Neural progenitor cell (in vitro differentiated cells): Measurements from ENCODE around the gene CSAD. TPM values are rescaled to one million over a fixed set of nuclear protein-coding genes. Genes with fewer than 3 reads are reported as not detected.
"Not testable (repeated sequence)": the region's sequence is repeated elsewhere in the genome, so short reads cannot be mapped to it uniquely, and the experiment has no call there.

Experiments used
- DNase-seq: peaks from one replicate; pipeline ENCODE4 v3.0.0-alpha.2; 2016; ENCODE audit warnings: low spot score
- H2AFZ ChIP-seq: fragments of 200-600 bp; sonication (generic); replicated peaks from 2 replicates; pipeline ENCODE4 v1.6.1; 2016; ENCODE audit warnings: antibody characterized with exemption
- H3F3A ChIP-seq: fragments of 200-600 bp; sonication (generic); 2 replicates; pipeline ENCODE4 v1.6.1; 2016; ENCODE audit warnings: antibody characterized with exemption, low read depth
- H3K27ac ChIP-seq: fragments of 200-600 bp; sonication (generic); 2 replicates; pipeline ENCODE4 v1.5.1; 2016; ENCODE audit warnings: mild to moderate bottlenecking
- H3K27me3 ChIP-seq: fragments of 200-600 bp; sonication (generic); 2 replicates; pipeline ENCODE4 v1.6.1; 2016; ENCODE audit warnings: mild to moderate bottlenecking, moderate library complexity
- H3K36me3 ChIP-seq: fragments of 200-600 bp; sonication (generic); 2 replicates; pipeline ENCODE4 v1.5.1; 2016
- H3K4me1 ChIP-seq: fragments of 200-600 bp; sonication (generic); 2 replicates; pipeline ENCODE4 v1.6.1; 2016; ENCODE audit warnings: mixed run types
- H3K4me2 ChIP-seq: fragments of 200-600 bp; sonication (generic); 2 replicates; pipeline ENCODE4 v1.6.1; 2016
- H3K4me3 ChIP-seq: fragments of 200-600 bp; sonication (generic); 2 replicates; pipeline ENCODE4 v1.5.1; 2016
- H3K79me2 ChIP-seq: fragments of 200-600 bp; sonication (generic); 2 replicates; pipeline ENCODE4 v1.6.1; 2016; ENCODE audit warnings: low read depth
- H3K9ac ChIP-seq: fragments of 200-600 bp; sonication (generic); 2 replicates; pipeline ENCODE4 v1.6.1; 2016
- H3K9me3 ChIP-seq: fragments of 200-600 bp; sonication (generic); 2 replicates; pipeline ENCODE4 v1.5.1; 2016; ENCODE audit warnings: low read depth
- H4K20me1 ChIP-seq: fragments of 200-600 bp; sonication (generic); 2 replicates; pipeline ENCODE4 v1.6.1; 2016; ENCODE audit warnings: low read depth
- H3K27ac Mint-ChIP-seq: 3 replicates; pipeline ENCODE4 v1.8.0; 2021; ENCODE audit warnings: mixed read lengths
- H3K27me3 Mint-ChIP-seq: 2 replicates; pipeline ENCODE4 v1.8.0; 2022; ENCODE audit warnings: low read depth, mild to moderate bottlenecking, inconsistent platforms, moderate library complexity, mixed read lengths; ENCODE audit not compliant: insufficient read depth
- H3K36me3 Mint-ChIP-seq: 3 replicates; pipeline ENCODE4 v1.8.0; 2021; ENCODE audit warnings: mixed read lengths
- H3K4me1 Mint-ChIP-seq: 3 replicates; pipeline ENCODE4 v1.8.0; 2021; ENCODE audit warnings: mixed read lengths
- H3K4me3 Mint-ChIP-seq: 3 replicates; pipeline ENCODE4 v1.8.0; 2021; ENCODE audit warnings: mild to moderate bottlenecking, moderate library complexity, mixed read lengths
- H3K9me3 Mint-ChIP-seq: 3 replicates; pipeline ENCODE4 v1.8.0; 2020; ENCODE audit warnings: mixed read lengths
- EZH2 ChIP-seq: fragments of 200-600 bp; sonication (generic); IDR thresholded peaks from 2 replicates; pipeline ENCODE4 v1.6.1; 2017; ENCODE audit warnings: antibody characterized with exemption, mild to moderate bottlenecking, moderate library complexity
- EZH2phosphoT487 ChIP-seq: fragments of 200-600 bp; sonication (generic); IDR thresholded peaks from 2 replicates; pipeline ENCODE4 v1.6.1; 2017; ENCODE audit warnings: antibody characterized with exemption
- total RNA-seq: library from RNA; depleted of rRNA; stranded (reverse); fragments of >200 nt; gene quantifications from 2 replicates; pipeline ENCODE4 v1.2.3, GENCODE V29; 2015; ENCODE audit warnings: low replicate concordance
- TF ChIP-seq, protein P1 (sequence below): fragments of 200-600 bp; sonication (generic); IDR thresholded peaks from 2 replicates; pipeline ENCODE4 v1.5.1; 2017; ENCODE audit warnings: antibody characterized with exemption, mild to moderate bottlenecking

CSAD gene
- total RNA-seq, 1 donor from 2014 or later = 26.9 TPM

DNA sequence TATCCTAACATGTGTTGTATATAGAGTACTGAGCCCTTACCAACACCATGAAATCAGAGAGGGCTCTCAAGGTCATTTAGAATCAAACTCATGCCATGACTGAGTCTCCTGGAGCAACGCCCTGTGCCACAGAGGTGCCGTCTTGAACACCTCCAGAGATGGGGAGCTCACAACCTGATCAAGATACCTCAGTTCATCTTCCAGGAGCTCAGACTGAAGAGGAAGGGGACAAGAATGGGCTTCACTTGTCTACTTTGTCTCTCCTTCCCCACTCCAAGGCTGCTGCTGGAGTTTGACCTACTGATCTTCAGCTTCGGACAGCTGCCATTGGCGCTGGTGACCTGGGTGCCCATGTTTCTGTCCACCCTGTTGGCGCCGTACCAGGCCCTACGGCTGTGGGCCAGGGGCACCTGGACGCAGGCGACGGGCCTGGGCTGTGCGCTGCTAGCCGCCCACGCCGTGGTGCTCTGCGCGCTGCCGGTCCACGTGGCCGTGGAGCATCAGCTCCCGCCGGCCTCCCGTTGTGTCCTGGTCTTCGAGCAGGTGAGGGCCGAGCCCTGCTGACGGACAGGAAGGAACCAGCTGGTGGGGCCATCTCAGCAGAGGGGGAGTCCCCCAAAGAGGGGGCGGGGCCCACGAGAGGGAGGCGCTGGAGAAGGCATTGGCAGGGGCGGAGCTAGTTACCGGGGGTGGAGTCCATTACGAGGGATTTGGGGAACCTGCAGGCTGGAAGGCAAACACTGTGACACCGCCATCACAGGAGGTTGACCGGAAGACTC lies 65.4 kb downstream of the CSAD start:
- Histone ChIP-seq H3K9ac (no peak overlapping the region), H3K36me3 (no peaks in the 10 kb centered on the region), H2AFZ (no peak overlapping the region), H3K9me3 (no peaks in the 10 kb centered on the region), H3K27me3 (no peaks in the 10 kb centered on the region), H3K4me1 (peaks cover 11% of the 10 kb centered on the region), H3K4me2 (no peak overlapping the region), H3K4me3 (no peak overlapping the region), H3K79me2 (no peaks in the 10 kb centered on the region), H3F3A (peaks cover 17% of the 10 kb centered on the region), H3K27ac (no peak overlapping the region), H4K20me1 (no peaks in the 10 kb centered on the region)
- TF ChIP-seq EZH2 (no peak), EZH2phosphoT487 (no peak)
- TF ChIP-seq, protein P1, sequence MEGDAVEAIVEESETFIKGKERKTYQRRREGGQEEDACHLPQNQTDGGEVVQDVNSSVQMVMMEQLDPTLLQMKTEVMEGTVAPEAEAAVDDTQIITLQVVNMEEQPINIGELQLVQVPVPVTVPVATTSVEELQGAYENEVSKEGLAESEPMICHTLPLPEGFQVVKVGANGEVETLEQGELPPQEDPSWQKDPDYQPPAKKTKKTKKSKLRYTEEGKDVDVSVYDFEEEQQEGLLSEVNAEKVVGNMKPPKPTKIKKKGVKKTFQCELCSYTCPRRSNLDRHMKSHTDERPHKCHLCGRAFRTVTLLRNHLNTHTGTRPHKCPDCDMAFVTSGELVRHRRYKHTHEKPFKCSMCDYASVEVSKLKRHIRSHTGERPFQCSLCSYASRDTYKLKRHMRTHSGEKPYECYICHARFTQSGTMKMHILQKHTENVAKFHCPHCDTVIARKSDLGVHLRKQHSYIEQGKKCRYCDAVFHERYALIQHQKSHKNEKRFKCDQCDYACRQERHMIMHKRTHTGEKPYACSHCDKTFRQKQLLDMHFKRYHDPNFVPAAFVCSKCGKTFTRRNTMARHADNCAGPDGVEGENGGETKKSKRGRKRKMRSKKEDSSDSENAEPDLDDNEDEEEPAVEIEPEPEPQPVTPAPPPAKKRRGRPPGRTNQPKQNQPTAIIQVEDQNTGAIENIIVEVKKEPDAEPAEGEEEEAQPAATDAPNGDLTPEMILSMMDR = no peak
- H3K4me3 Mint-ChIP-seq = no peak overlapping the region
- no peaks in the 10 kb centered on the region for H3K36me3 Mint-ChIP-seq
- peak; percentile 33 for DNase-seq
- peaks cover 5% of the 10 kb centered on the region for H3K4me1 Mint-ChIP-seq
- no peaks in the 10 kb centered on the region for H3K9me3 Mint-ChIP-seq
- H3K27me3 Mint-ChIP-seq = peaks cover 11% of the 10 kb centered on the region
- H3K27ac Mint-ChIP-seq = no peak overlapping the region

DNA sequence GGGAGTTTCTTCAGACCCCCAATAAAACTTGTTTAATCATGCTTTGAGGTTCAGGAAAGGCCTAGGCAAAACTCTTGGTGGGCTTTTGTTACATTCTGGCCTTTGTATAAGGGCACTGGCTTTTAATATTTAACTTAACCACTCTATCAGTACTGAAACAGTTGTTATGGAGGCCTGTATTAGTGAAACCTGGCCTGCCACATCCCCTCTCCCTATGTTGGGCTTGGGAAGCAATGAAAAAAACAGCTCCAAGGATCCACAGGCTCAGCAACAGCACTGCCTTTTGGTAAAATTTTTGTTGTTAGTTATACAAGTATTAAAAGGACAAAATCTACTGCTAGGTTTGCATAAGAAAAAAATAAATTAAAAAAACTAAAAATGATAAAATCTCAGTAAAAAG lies 66.8 kb downstream of the CSAD start:
- H3K9ac ChIP-seq = no peak overlapping the region
- H3K27me3 ChIP-seq = no peaks in the 10 kb centered on the region
- H3K4me2 ChIP-seq = no peak overlapping the region
- H3K9me3 ChIP-seq = no peaks in the 10 kb centered on the region
- no peaks in the 10 kb centered on the region for H3K36me3 ChIP-seq
- TF ChIP-seq EZH2phosphoT487 (no peak), EZH2 (no peak)
- TF ChIP-seq, protein P1 = no peak
- H3K27me3 Mint-ChIP-seq = peaks cover 8% of the 10 kb centered on the region
- no peak overlapping the region for H2AFZ ChIP-seq
- H3K27ac Mint-ChIP-seq = no peak overlapping the region
- peaks cover 5% of the 10 kb centered on the region for H3K4me1 Mint-ChIP-seq
- no peaks in the 10 kb centered on the region for H3K36me3 Mint-ChIP-seq
- no peak overlapping the region for H3K4me3 ChIP-seq
- H3K4me1 ChIP-seq = peaks cover 11% of the 10 kb centered on the region
- no peaks in the 10 kb centered on the region for H4K20me1 ChIP-seq
- no peaks in the 10 kb centered on the region for H3K79me2 ChIP-seq
- peaks cover 17% of the 10 kb centered on the region for H3F3A ChIP-seq
- DNase-seq = no peak
- H3K4me3 Mint-ChIP-seq = no peak overlapping the region
- H3K27ac ChIP-seq = no peak overlapping the region
- H3K9me3 Mint-ChIP-seq = peaks cover 3% of the 10 kb centered on the region

DNA sequence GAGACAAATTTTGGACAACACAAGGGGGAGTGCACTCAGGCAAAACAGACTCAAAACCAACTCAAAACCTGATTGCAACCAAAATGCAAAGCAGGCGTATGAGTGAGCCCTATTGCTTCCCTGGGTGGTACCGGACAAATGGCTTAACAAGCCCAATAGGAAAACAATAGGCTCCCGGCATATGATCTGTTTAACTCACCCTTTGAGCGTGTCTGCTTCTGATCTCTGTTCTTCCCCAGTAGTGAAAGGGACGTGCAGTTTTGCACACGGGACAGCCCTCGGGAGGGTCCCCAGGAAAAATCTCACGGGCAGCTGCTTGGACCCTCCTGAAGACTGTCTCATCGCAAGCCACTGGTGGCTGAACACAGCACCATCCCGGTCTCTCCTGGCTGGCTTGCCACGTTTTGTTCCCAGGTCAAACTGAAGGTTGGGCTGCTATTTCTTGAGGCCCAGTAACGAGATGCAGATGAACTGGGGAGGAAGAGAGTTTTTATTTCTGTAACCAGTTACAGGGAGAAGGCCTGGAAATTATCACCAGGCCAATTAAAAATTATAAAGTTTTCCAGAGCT lies 67.5 kb downstream of the CSAD start:
- Mint-ChIP-seq H3K9me3 (peaks cover 3% of the 10 kb centered on the region), H3K27ac (no peak overlapping the region), H3K4me3 (no peak overlapping the region), H3K36me3 (no peaks in the 10 kb centered on the region), H3K27me3 (peaks cover 8% of the 10 kb centered on the region), H3K4me1 (peaks cover 5% of the 10 kb centered on the region)
- no peaks in the 10 kb centered on the region for H4K20me1 ChIP-seq
- H3K4me1 ChIP-seq = peaks cover 11% of the 10 kb centered on the region
- no peak overlapping the region for H3K9ac ChIP-seq
- H3K4me3 ChIP-seq = no peak overlapping the region
- TF ChIP-seq EZH2 (no peak), EZH2phosphoT487 (no peak)
- TF ChIP-seq, protein P1 = no peak
- no peak overlapping the region for H3K27ac ChIP-seq
- DNase-seq = no peak
- no peak overlapping the region for H3K4me2 ChIP-seq
- H3K36me3 ChIP-seq = no peaks in the 10 kb centered on the region
- no peaks in the 10 kb centered on the region for H3K79me2 ChIP-seq
- no peaks in the 10 kb centered on the region for H3K27me3 ChIP-seq
- H3F3A ChIP-seq = peaks cover 17% of the 10 kb centered on the region
- H3K9me3 ChIP-seq = no peaks in the 10 kb centered on the region
- peak overlapping the region; percentile 32 for H2AFZ ChIP-seq

DNA sequence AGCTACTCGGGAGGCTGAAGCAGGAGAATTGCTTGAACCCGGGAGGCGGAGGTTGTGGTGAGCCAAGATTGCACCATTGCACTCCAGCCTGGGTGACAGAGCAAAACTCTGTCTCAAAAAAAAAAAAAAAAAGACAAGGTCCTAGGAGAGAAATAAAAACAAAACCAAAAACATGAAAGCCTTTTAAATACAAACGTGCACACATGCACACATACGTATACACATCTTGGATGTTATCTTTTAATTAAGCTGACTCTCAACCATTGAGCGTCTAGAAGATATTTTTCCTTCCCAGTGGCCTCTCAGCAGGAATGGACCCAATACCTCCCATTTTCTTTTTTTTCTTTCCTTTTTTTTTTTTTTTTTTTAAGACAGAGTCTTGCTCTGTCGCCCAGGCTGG lies 68.3 kb downstream of the CSAD start:
- H2AFZ ChIP-seq, DNase-seq, H3K27ac Mint-ChIP-seq, H4K20me1 ChIP-seq, H3K36me3 ChIP-seq, H3K27ac ChIP-seq, H3K9me3 ChIP-seq, H3K4me2 ChIP-seq, H3K27me3 Mint-ChIP-seq, H3K4me1 Mint-ChIP-seq, H3K79me2 ChIP-seq, H3K36me3 Mint-ChIP-seq, H3K9ac ChIP-seq, H3K9me3 Mint-ChIP-seq, H3K4me3 Mint-ChIP-seq, H3K27me3 ChIP-seq, H3K4me3 ChIP-seq: not testable (repeated sequence)
- Histone ChIP-seq H3K4me1 (peaks cover 11% of the 10 kb centered on the region), H3F3A (peaks cover 17% of the 10 kb centered on the region)
